Neural cell (in vitro differentiated cells): ENCODE measurements around the gene LRRC27. TPM values are rescaled to one million over a fixed set of nuclear protein-coding genes. Genes with fewer than 3 reads are reported as not detected.

Experiments used
- H2AFZ ChIP-seq: fragments of 200-600, 300-800 bp; sonication (generic), shearing (Covaris generic); 2 replicates; pipeline ENCODE4 v1.6.0; 2014; ENCODE audit warnings: low read depth, mild to moderate bottlenecking, antibody characterized with exemption, low read length, moderate library complexity
- H3F3A ChIP-seq: fragments of 200-600 bp; shearing (Covaris generic); 2 replicates; pipeline ENCODE4 v1.6.1; 2016; ENCODE audit warnings: mild to moderate bottlenecking, moderate library complexity, mixed read lengths, antibody characterized with exemption, low read length; ENCODE audit not compliant: insufficient read depth, poor library complexity, severe bottlenecking
- H3K27ac ChIP-seq: fragments of 200-600, 300-800 bp; sonication (generic), shearing (Covaris generic); 2 replicates; pipeline ENCODE4 v1.5.1; 2014; ENCODE audit warnings: mild to moderate bottlenecking, low read length, moderate library complexity
- H3K27me3 ChIP-seq: fragments of 300-800, 200-600 bp; sonication (generic), shearing (Covaris generic); 2 replicates; pipeline ENCODE4 v1.6.0; 2014; ENCODE audit warnings: mild to moderate bottlenecking, low read depth, low read length, moderate library complexity; ENCODE audit not compliant: insufficient read depth
- H3K36me3 ChIP-seq: fragments of 300-800, 200-600 bp; sonication (generic), shearing (Covaris generic); 2 replicates; pipeline ENCODE4 v1.5.1; 2014; ENCODE audit warnings: mild to moderate bottlenecking, antibody characterized with exemption, low read length, moderate library complexity; ENCODE audit not compliant: insufficient read depth
- H3K4me2 ChIP-seq: fragments of 300-800, 200-600 bp; sonication (generic), shearing (Covaris generic); 2 replicates; pipeline ENCODE4 v1.6.0; 2014; ENCODE audit warnings: mild to moderate bottlenecking, low read length
- H3K4me3 ChIP-seq: fragments of 300-800, 200-600 bp; sonication (generic), shearing (Covaris generic); 2 replicates; pipeline ENCODE4 v1.5.1; 2014; ENCODE audit warnings: mild to moderate bottlenecking, low read length, moderate library complexity
- H3K79me2 ChIP-seq: fragments of 200-600 bp; shearing (Covaris generic); replicated peaks from 2 replicates; pipeline ENCODE4 v1.6.0; 2014; ENCODE audit warnings: mild to moderate bottlenecking, low read length, moderate library complexity; ENCODE audit not compliant: insufficient read depth
- H3K9ac ChIP-seq: fragments of 300-800, 200-600 bp; sonication (generic), shearing (Covaris generic); 2 replicates; pipeline ENCODE4 v1.6.1; 2016; ENCODE audit warnings: mild to moderate bottlenecking, low read length, mixed read lengths
- H3K9me2 ChIP-seq: fragments of 200-600 bp; shearing (Covaris generic); 2 replicates; pipeline ENCODE4 v1.6.1; 2016; ENCODE audit warnings: mild to moderate bottlenecking, low read length, mixed read lengths; ENCODE audit not compliant: insufficient read depth
- H3K9me3 ChIP-seq: fragments of 200-600, 300-800 bp; sonication (generic), shearing (Covaris generic); 2 replicates; pipeline ENCODE4 v1.6.1; 2016; ENCODE audit warnings: mild to moderate bottlenecking, mixed run types, low read length, moderate library complexity, mixed read lengths
- H4K20me1 ChIP-seq: fragments of 200-600 bp; shearing (Covaris generic); 2 replicates; pipeline ENCODE4 v1.6.1; 2016; ENCODE audit warnings: mild to moderate bottlenecking, mixed run types; ENCODE audit not compliant: insufficient read depth
- EP300 ChIP-seq: fragments of 450-650 bp; conservative IDR thresholded peaks from 2 replicates; pipeline ENCODE4 v1.6.1; 2014; ENCODE audit warnings: antibody characterized with exemption, mild to moderate bottlenecking, moderate library complexity; ENCODE audit not compliant: poor library complexity, severe bottlenecking
- EZH2 ChIP-seq: fragments of 200-600, 300-800 bp; shearing (Covaris generic), sonication (generic); IDR thresholded peaks from 2 replicates; pipeline ENCODE4 v1.6.1; 2014; ENCODE audit warnings: antibody characterized with exemption, low read length, borderline replicate concordance, mild to moderate bottlenecking; ENCODE audit not compliant: insufficient read depth, poor library complexity, severe bottlenecking
- MXI1 ChIP-seq: fragments of 450-650 bp; conservative IDR thresholded peaks from 2 replicates; pipeline ENCODE4 v1.6.1; 2014; ENCODE audit warnings: antibody characterized with exemption, mild to moderate bottlenecking; ENCODE audit not compliant: poor library complexity, severe bottlenecking
- POLR2AphosphoS5 ChIP-seq: IDR thresholded peaks from 2 replicates; pipeline ENCODE4 v1.6.1; 2012
- RAD21 ChIP-seq: fragments of 450-650 bp; conservative IDR thresholded peaks from 2 replicates; pipeline ENCODE4 v1.6.1; 2014; ENCODE audit warnings: antibody characterized with exemption, mild to moderate bottlenecking, moderate library complexity
- REST ChIP-seq: IDR thresholded peaks from 2 replicates; pipeline ENCODE4 v1.6.1; 2012; ENCODE audit warnings: borderline replicate concordance
- SMC3 ChIP-seq: fragments of 450-650 bp; conservative IDR thresholded peaks from 2 replicates; pipeline ENCODE4 v1.6.1; 2014; ENCODE audit warnings: antibody characterized with exemption, mild to moderate bottlenecking, moderate library complexity; ENCODE audit not compliant: poor library complexity
- TAF1 ChIP-seq: IDR thresholded peaks from 2 replicates; pipeline ENCODE4 v1.6.1; 2012; ENCODE audit warnings: low read depth
- polyA plus RNA-seq: library from polyadenylated mRNA; depleted of rRNA; stranded (reverse); fragments of >200 nt; gene quantifications from 2 replicates; pipeline ENCODE4 v1.2.3, GENCODE V29; 2014
- TF ChIP-seq, protein P1 (sequence below): fragments of 450-650 bp; IDR thresholded peaks from 2 replicates; pipeline ENCODE4 v1.5.1; 2014; ENCODE audit warnings: antibody characterized with exemption, mild to moderate bottlenecking, moderate library complexity; ENCODE audit not compliant: poor library complexity, severe bottlenecking

The LRRC27 gene
- polyA plus RNA-seq, 1 donor from 2014 or later = 26.7 TPM

DNA sequence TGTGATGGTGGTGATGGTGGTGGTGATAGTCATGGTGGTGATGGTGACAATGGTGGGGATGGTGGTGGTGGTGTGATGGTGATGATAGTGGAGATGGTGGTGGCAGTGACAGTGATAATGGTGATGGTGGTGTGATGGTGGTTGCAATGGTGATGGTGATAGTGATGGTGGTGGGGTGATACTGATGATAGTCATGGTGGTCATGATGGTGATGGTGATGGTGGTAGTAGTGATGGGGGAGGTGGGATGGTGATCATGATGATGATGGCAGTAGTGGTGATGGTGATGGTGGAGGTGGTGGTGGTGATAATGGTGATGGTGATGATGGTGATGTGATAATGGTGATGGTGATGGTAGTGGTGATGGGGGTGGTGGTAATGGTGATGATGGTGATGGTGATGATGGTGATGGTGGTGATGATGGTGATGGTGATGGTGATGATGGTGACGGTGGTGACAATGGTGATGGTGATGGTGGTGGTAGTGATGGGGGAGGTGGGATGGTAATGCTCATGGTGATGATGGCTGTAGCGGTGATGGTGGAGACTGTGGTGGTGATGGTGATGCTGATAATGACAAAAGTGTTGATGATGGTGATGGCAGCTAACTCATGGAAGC, 60.3 kb downstream of the LRRC27 start:
- H3F3A ChIP-seq = no peaks in the 10 kb centered on the region
- H3K36me3 ChIP-seq = no peaks in the 10 kb centered on the region
- no peak for TF ChIP-seq EP300
- TF ChIP-seq REST = no peak
- TF ChIP-seq SMC3 = no peak
- no peak for TF ChIP-seq POLR2AphosphoS5
- no peak for TF ChIP-seq RAD21
- no peak overlapping the region for H3K4me3 ChIP-seq
- H3K79me2 ChIP-seq = no peaks in the 10 kb centered on the region
- no peaks in the 10 kb centered on the region for H3K9me2 ChIP-seq
- no peak overlapping the region for H3K9ac ChIP-seq
- no peaks in the 10 kb centered on the region for H3K27me3 ChIP-seq
- no peak overlapping the region for H3K27ac ChIP-seq
- no peak overlapping the region for H3K4me2 ChIP-seq
- H4K20me1 ChIP-seq = no peaks in the 10 kb centered on the region
- no peak overlapping the region for H2AFZ ChIP-seq
- H3K9me3 ChIP-seq = no peaks in the 10 kb centered on the region

DNA sequence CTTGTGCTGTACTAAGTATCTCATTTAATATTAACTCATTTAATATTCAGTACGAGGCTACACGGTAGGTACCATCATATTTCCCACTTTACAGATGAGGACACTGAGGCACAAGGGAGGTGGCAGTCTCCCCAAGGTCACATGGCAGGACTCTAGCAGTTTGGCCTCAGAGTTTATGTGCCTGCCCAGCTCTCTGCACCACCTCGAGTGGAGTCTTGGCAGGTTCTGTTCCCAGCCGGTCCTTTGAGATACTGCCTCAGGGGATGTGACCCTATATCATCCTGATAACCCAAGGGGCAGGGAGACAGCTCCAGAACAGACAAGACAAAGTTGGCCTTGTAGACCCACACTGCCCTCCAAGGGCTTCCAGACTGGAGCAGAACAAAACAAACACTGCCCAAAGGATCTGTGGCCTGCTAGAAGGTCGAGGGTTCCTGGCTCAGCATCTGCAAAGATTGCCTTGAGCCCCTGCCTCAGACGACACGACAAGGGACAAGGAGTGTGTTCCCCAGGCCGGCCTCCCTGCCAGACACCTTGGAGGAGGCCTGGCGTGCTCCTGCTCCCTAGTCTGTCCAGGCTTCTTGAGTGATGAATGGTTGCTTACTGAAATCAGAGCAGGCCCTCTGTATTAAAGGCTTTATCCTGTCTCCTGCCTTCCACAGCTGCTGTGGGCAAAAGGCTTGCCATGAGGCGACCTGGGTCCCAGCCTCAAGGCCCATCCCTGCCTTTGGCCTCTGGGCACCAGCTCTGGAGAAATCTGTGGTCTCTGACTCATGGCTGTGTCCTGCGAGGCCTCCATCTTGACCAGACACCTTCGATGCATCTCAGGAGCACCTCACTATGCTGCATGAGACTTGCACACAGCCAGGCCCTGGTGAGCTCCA, 61.1 kb downstream of the LRRC27 start:
- Histone ChIP-seq H3K4me3 (no peak overlapping the region), H3K9me3 (no peaks in the 10 kb centered on the region), H3K79me2 (peaks cover under 1% of the 10 kb centered on the region), H3F3A (no peaks in the 10 kb centered on the region), H3K9ac (no peak overlapping the region), H3K9me2 (no peaks in the 10 kb centered on the region), H3K27ac (no peak overlapping the region), H3K36me3 (no peaks in the 10 kb centered on the region), H3K4me2 (no peak overlapping the region), H2AFZ (no peak overlapping the region), H3K27me3 (no peaks in the 10 kb centered on the region), H4K20me1 (no peaks in the 10 kb centered on the region)
- TF ChIP-seq SMC3 = no peak
- no peak for TF ChIP-seq MXI1
- TF ChIP-seq, protein P1, sequence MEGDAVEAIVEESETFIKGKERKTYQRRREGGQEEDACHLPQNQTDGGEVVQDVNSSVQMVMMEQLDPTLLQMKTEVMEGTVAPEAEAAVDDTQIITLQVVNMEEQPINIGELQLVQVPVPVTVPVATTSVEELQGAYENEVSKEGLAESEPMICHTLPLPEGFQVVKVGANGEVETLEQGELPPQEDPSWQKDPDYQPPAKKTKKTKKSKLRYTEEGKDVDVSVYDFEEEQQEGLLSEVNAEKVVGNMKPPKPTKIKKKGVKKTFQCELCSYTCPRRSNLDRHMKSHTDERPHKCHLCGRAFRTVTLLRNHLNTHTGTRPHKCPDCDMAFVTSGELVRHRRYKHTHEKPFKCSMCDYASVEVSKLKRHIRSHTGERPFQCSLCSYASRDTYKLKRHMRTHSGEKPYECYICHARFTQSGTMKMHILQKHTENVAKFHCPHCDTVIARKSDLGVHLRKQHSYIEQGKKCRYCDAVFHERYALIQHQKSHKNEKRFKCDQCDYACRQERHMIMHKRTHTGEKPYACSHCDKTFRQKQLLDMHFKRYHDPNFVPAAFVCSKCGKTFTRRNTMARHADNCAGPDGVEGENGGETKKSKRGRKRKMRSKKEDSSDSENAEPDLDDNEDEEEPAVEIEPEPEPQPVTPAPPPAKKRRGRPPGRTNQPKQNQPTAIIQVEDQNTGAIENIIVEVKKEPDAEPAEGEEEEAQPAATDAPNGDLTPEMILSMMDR = no peak
- TF ChIP-seq POLR2AphosphoS5 = no peak
- TF ChIP-seq TAF1 = no peak
- no peak for TF ChIP-seq RAD21
- no peak for TF ChIP-seq EP300
- no peak for TF ChIP-seq EZH2
- no peak for TF ChIP-seq REST
